K562 (cell line): ENCODE measurements around the gene PPT1. TPM values are rescaled to one million over a fixed set of nuclear protein-coding genes. Genes with fewer than 3 reads are reported as not detected.

ENCODE experiments used
- E2F5 ChIP-seq: sonication (generic); formaldehyde crosslinking; IDR thresholded peaks from 2 replicates; pipeline ENCODE4 v1.8.0; 2022; ENCODE audit warnings: mild to moderate bottlenecking, missing genetic modification reagents
- ETS1 ChIP-seq: conservative IDR thresholded peaks from 2 replicates; pipeline ENCODE4 v1.6.1; 2011; ENCODE audit warnings: low read depth, mild to moderate bottlenecking, low read length; ENCODE audit not compliant: control insufficient read depth
- HBP1 ChIP-seq: fragments of 450-650 bp; formaldehyde crosslinking; IDR thresholded peaks from 2 replicates; pipeline ENCODE4 v1.4.0; 2022; ENCODE audit warnings: missing genetic modification characterization
- HMGXB4 ChIP-seq: sonication (generic); formaldehyde crosslinking; IDR thresholded peaks from 2 replicates; pipeline ENCODE4 v1.8.1; 2023; ENCODE audit warnings: mild to moderate bottlenecking, missing genetic modification reagents
- RREB1 ChIP-seq: fragments of 250-450 bp; sonication (Bioruptor Pico); IDR thresholded peaks from 2 replicates; pipeline ENCODE4 v1.4.0; 2020
- TRIM25 ChIP-seq: fragments of 450-650 bp; IDR thresholded peaks from 2 replicates; pipeline ENCODE4 v1.7.0; 2016; ENCODE audit warnings: borderline replicate concordance
- ZBTB26 ChIP-seq: fragments of 450-650 bp; formaldehyde crosslinking; IDR thresholded peaks from 2 replicates; pipeline ENCODE4 v1.4.0; 2022; ENCODE audit warnings: missing genetic modification characterization
- ZNF280B ChIP-seq: fragments of 250-450 bp; sonication (Bioruptor Pico); IDR thresholded peaks from 2 replicates; pipeline ENCODE4 v1.5.1; 2021; ENCODE audit warnings: mild to moderate bottlenecking
- polyA plus RNA-seq, 8 experiments: library from polyadenylated mRNA; depleted of rRNA in 4 of 8; stranded (reverse) in 5 of 8; unstranded in 3 of 8; fragments of >200 nt; fragmentation: Nextera tagmentation in 2 of 8; fragmentation: Illumina TruSeq in 1 of 8; extraction: Ambion mirVana in 2 of 8; extraction: Trizol in 1 of 8; gene quantifications; 2 replicates each; pipeline versions ENCODE4 v1.2.1 to v1.2.3, GENCODE V29; 2011 to 2014; ENCODE audit warnings: inconsistent platforms in 1 of 8, missing spikeins in 1 of 8
- total RNA-seq, 7 experiments: library from RNA; depleted of rRNA in 6 of 7; stranded (reverse); fragments of >200 nt in 6 of 7; fragmentation: Illumina TruSeq in 2 of 7; extraction: Trizol in 2 of 7; gene quantifications; 2 replicates each; pipeline versions ENCODE4 v1.2.1 to v1.2.3, GENCODE V29; 2011 to 2021; ENCODE audit warnings: low replicate concordance in 1 of 7

Gene PPT1
- total and polyA plus RNA-seq, 9 of the 15 experiments (the other 6 are each of a cell fraction or from before 2014, with no cell fraction given): 72.2 to 285 (median 143) TPM

- TF ChIP-seq RREB1 (CRISPR knock-in tag) (0 out of 2 replicates have a peak, but pooled peaks have one; percentile 15), HMGXB4 (CRISPR knock-in tag) (no peak), ETS1 (no peak), ZNF280B (CRISPR knock-in tag) (no peak), TRIM25 (no peak), ZBTB26 (CRISPR knock-in tag) (peak; percentile 51; the same call in 1 of the 2 replicates), E2F5 (CRISPR knock-in tag) (no peak), HBP1 (CRISPR knock-in tag) (no peak; the same call in none of the 2 replicates)
Observed at GRCh38 chr1:40057310-40058030, 39.6 kb downstream of the PPT1 start (continued).
